GM23338 (cell line): ENCODE measurements around the gene TARS3. TPM values are rescaled to one million over a fixed set of nuclear protein-coding genes. Genes with fewer than 3 reads are reported as not detected.
A peak's percentile ranks its signal among the peaks of the same experiment; 100 is the strongest.

Experiments
- ATAC-seq: fragments of 200-7000 bp; cut with Tn5 transposase; 3 replicates; pipeline ENCODE4 v1.9.1; 2020
- DNase-seq: peaks from one replicate; pipeline ENCODE4 v3.0.0-alpha.2; 2015; ENCODE audit warnings: low spot score
- H2AFZ ChIP-seq: fragments of 200-600 bp; sonication (generic); 2 replicates; pipeline ENCODE4 v1.8.0; 2016; ENCODE audit warnings: antibody characterized with exemption, mild to moderate bottlenecking, moderate library complexity
- H3F3A ChIP-seq: fragments of 200-600 bp; sonication (generic); replicated peaks from 2 replicates; pipeline ENCODE4 v1.8.0; 2017; ENCODE audit warnings: antibody characterized with exemption, mixed run types, low read depth
- H3K27ac ChIP-seq: fragments of 200-600 bp; sonication (generic); 2 replicates; pipeline ENCODE4 v1.6.1; 2016; ENCODE audit warnings: low read depth
- H3K27me3 ChIP-seq: fragments of 200-600 bp; sonication (generic); 2 replicates; pipeline ENCODE4 v1.8.0; 2016; ENCODE audit warnings: mild to moderate bottlenecking, mixed run types, moderate library complexity; ENCODE audit not compliant: insufficient read depth
- H3K36me3 ChIP-seq: fragments of 200-600 bp; sonication (generic); 2 replicates; pipeline ENCODE4 v1.8.0; 2016; ENCODE audit warnings: mild to moderate bottlenecking; ENCODE audit not compliant: insufficient read depth
- H3K4me1 ChIP-seq: fragments of 200-600 bp; sonication (generic); 2 replicates; pipeline ENCODE4 v1.8.0; 2016; ENCODE audit warnings: mild to moderate bottlenecking, moderate library complexity; ENCODE audit not compliant: insufficient read depth
- H3K4me2 ChIP-seq: fragments of 200-600 bp; sonication (generic); 2 replicates; pipeline ENCODE4 v1.7.1; 2017; ENCODE audit warnings: mixed run types
- H3K4me3 ChIP-seq: fragments of 200-600 bp; sonication (generic); 2 replicates; pipeline ENCODE4 v1.6.1; 2016; ENCODE audit warnings: mixed run types
- H3K79me2 ChIP-seq: fragments of 200-600 bp; sonication (generic); replicated peaks from 2 replicates; pipeline ENCODE4 v1.8.0; 2017; ENCODE audit warnings: mild to moderate bottlenecking; ENCODE audit not compliant: insufficient read depth
- H3K9me2 ChIP-seq: fragments of 200-600 bp; sonication (generic); 2 replicates; pipeline ENCODE4 v1.8.0; 2017; ENCODE audit not compliant: insufficient read depth
- H4K20me1 ChIP-seq: fragments of 200-600 bp; sonication (generic); replicated peaks from 2 replicates; pipeline ENCODE4 v1.8.0; 2017; ENCODE audit warnings: mild to moderate bottlenecking; ENCODE audit not compliant: insufficient read depth
- H3K27ac Mint-ChIP-seq: 2 replicates; pipeline ENCODE4 v1.8.0; 2020; ENCODE audit warnings: inconsistent platforms, mild to moderate bottlenecking, moderate library complexity, mixed read lengths
- H3K27me3 Mint-ChIP-seq: 3 replicates; pipeline ENCODE4 v1.8.0; 2022; ENCODE audit warnings: low read depth, mild to moderate bottlenecking, moderate library complexity, mixed read lengths, inconsistent platforms; ENCODE audit not compliant: insufficient read depth, poor library complexity
- H3K36me3 Mint-ChIP-seq: 3 replicates; pipeline ENCODE4 v1.8.0; 2021; ENCODE audit warnings: low read depth, mild to moderate bottlenecking, inconsistent platforms, moderate library complexity, mixed read lengths
- H3K4me1 Mint-ChIP-seq: 3 replicates; pipeline ENCODE4 v1.8.0; 2020; ENCODE audit warnings: mild to moderate bottlenecking, inconsistent platforms, mixed read lengths
- H3K4me3 Mint-ChIP-seq: 3 replicates; pipeline ENCODE4 v1.8.0; 2021; ENCODE audit warnings: moderate library complexity, mild to moderate bottlenecking, inconsistent platforms, mixed read lengths
- H3K9me3 Mint-ChIP-seq: 3 replicates; pipeline ENCODE4 v1.8.0; 2020; ENCODE audit warnings: moderate library complexity, mild to moderate bottlenecking, inconsistent platforms, mixed read lengths
- CREB1 ChIP-seq: fragments of 250-450 bp; sonication (Bioruptor Pico); IDR thresholded peaks from 2 replicates; pipeline ENCODE4 v1.5.0; 2020; ENCODE audit warnings: low read depth, mild to moderate bottlenecking, moderate library complexity
- CTCF ChIP-seq, 2 experiments: fragments of 200-600 bp in 1 of 2; sonication (generic) in 1 of 2; conservative IDR thresholded peaks; 2 replicates each; pipeline versions ENCODE4 v1.5.1 to v1.6.1; 2016 to 2017; ENCODE audit warnings: antibody characterized with exemption in 2 of 2, low read depth in 2 of 2, mild to moderate bottlenecking in 2 of 2, moderate library complexity in 1 of 2
- ETS1 ChIP-seq: IDR thresholded peaks from 2 replicates; pipeline ENCODE4 v1.6.1; 2016; ENCODE audit warnings: antibody characterized with exemption
- EZH2phosphoT487 ChIP-seq: fragments of 200-600 bp; sonication (generic); IDR thresholded peaks from one replicate; pipeline ENCODE4 v1.8.1; 2018; ENCODE audit warnings: antibody characterized with exemption; ENCODE audit not compliant: unreplicated experiment
- NANOG ChIP-seq: IDR thresholded peaks from 2 replicates; pipeline ENCODE4 v1.6.1; 2016; ENCODE audit warnings: antibody characterized with exemption, borderline replicate concordance
- POLR2AphosphoS5 ChIP-seq: IDR thresholded peaks from 2 replicates; pipeline ENCODE4 v1.6.1; 2016; ENCODE audit warnings: antibody characterized with exemption, low read depth
- REST ChIP-seq: IDR thresholded peaks from one replicate; pipeline ENCODE4 v1.6.1; 2018; ENCODE audit warnings: antibody characterized with exemption; ENCODE audit not compliant: unreplicated experiment
- STAT1 ChIP-seq: IDR thresholded peaks from one replicate; pipeline ENCODE4 v1.6.1; 2016; ENCODE audit warnings: antibody characterized with exemption; ENCODE audit not compliant: unreplicated experiment
- ZNF114 ChIP-seq: fragments of 250-450 bp; sonication (Bioruptor Pico); IDR thresholded peaks from 2 replicates; pipeline ENCODE4 v1.5.0; 2020; ENCODE audit warnings: mild to moderate bottlenecking, moderate library complexity
- ZNF331 ChIP-seq: fragments of 250-450 bp; sonication (Bioruptor Pico); IDR thresholded peaks from 2 replicates; pipeline ENCODE4 v1.5.0; 2020; ENCODE audit warnings: low read depth, mild to moderate bottlenecking, moderate library complexity
- polyA plus RNA-seq: library from polyadenylated mRNA; unstranded; fragments of >200 nt; fragmentation: Nextera tagmentation; extraction: Ambion mirVana; gene quantifications from 2 replicates; pipeline ENCODE4 v1.2.1, GENCODE V29; 2016
- total RNA-seq: library from RNA; depleted of rRNA; stranded (reverse); fragments of >200 nt; shearing (Covaris generic); gene quantifications from 2 replicates; pipeline ENCODE4 v1.2.3, GENCODE V29; 2014

TARS3 gene
- total and polyA plus RNA-seq, 2 experiments from 2014 or later: 13.0 to 15.4 TPM

GRCh38 chr15:101692801-101693598, 31.3 kb downstream of the TARS3 start:
- Histone ChIP-seq H3K36me3 (peaks cover 12% of the 10 kb centered on the region; the same call in 1 of the 2 replicates), H3K4me2 (no peak overlapping the region), H3K4me1 (no peaks in the 10 kb centered on the region; the same call in 1 of the 2 replicates), H3F3A (no peaks in the 10 kb centered on the region), H3K9me2 (0 out of 2 replicates have a peak, but pooled peaks cover 6% of the 10 kb centered on the region), H4K20me1 (no peaks in the 10 kb centered on the region), H2AFZ (no peak overlapping the region), H3K27ac (no peak overlapping the region), H3K4me3 (no peak overlapping the region), H3K79me2 (no peaks in the 10 kb centered on the region), H3K27me3 (no peaks in the 10 kb centered on the region)
- no peak for DNase-seq
- TF ChIP-seq STAT1: no peak
- no peak for TF ChIP-seq CREB1
- Mint-ChIP-seq H3K27me3 (no peaks in the 10 kb centered on the region), H3K36me3 (peaks cover 22% of the 10 kb centered on the region), H3K27ac (peak overlapping the region; percentile 72; the same call in 1 of the 2 replicates), H3K4me1 (peaks cover 11% of the 10 kb centered on the region; the same call in 2 of the 3 replicates), H3K9me3 (no peaks in the 10 kb centered on the region), H3K4me3 (no peak overlapping the region)
- ATAC-seq: no peak

- Mint-ChIP-seq H3K9me3 (no peaks in the 10 kb centered on the region), H3K27me3 (no peaks in the 10 kb centered on the region), H3K4me1 (peaks cover 11% of the 10 kb centered on the region; the same call in 2 of the 3 replicates), H3K27ac (no peak overlapping the region), H3K4me3 (no peak overlapping the region), H3K36me3 (peaks cover 5% of the 10 kb centered on the region; the same call in 1 of the 3 replicates)
- no peak overlapping the region for H3K4me2 ChIP-seq
- no peaks in the 10 kb centered on the region for H3K79me2 ChIP-seq
- no peaks in the 10 kb centered on the region for H3K27me3 ChIP-seq
- DNase-seq (no peak), ATAC-seq (no peak)
- H2AFZ ChIP-seq: no peak overlapping the region
- no peak overlapping the region for H3K4me3 ChIP-seq
- no peaks in the 10 kb centered on the region for H4K20me1 ChIP-seq
- 0 out of 2 replicates have a peak, but pooled peaks cover 6% of the 10 kb centered on the region for H3K9me2 ChIP-seq
- H3F3A ChIP-seq: no peaks in the 10 kb centered on the region
- TF ChIP-seq NANOG (no peak), ZNF331 (no peak), POLR2AphosphoS5 (no peak), REST (no peak)
- 0 out of 2 replicates have a peak, but pooled peaks cover 4% of the 10 kb centered on the region for H3K36me3 ChIP-seq
- no peak overlapping the region for H3K27ac ChIP-seq
- no peaks in the 10 kb centered on the region; the same call in 1 of the 2 replicates for H3K4me1 ChIP-seq
Measured at GRCh38 chr15:101689901-101690300, 34.4 kb downstream of the TARS3 start.

GRCh38 chr15:101686718-101687117, 37.6 kb downstream of the TARS3 start:
- H3K4me3 ChIP-seq: no peak overlapping the region
- no peak overlapping the region for H3K27ac ChIP-seq
- H3K4me2 ChIP-seq: no peak overlapping the region
- ATAC-seq (no peak), DNase-seq (no peak)
- no peaks in the 10 kb centered on the region for H3K36me3 ChIP-seq
- Mint-ChIP-seq H3K9me3 (no peaks in the 10 kb centered on the region), H3K36me3 (no peaks in the 10 kb centered on the region), H3K27ac (no peak overlapping the region), H3K4me3 (no peak overlapping the region), H3K27me3 (no peaks in the 10 kb centered on the region), H3K4me1 (no peaks in the 10 kb centered on the region)
- H3K79me2 ChIP-seq: no peaks in the 10 kb centered on the region
- no peaks in the 10 kb centered on the region for H3K4me1 ChIP-seq
- H3F3A ChIP-seq: no peaks in the 10 kb centered on the region
- TF ChIP-seq ETS1: no peak
- no peak for TF ChIP-seq POLR2AphosphoS5
- no peak for TF ChIP-seq ZNF114 (CRISPR knock-in tag)
- no peak for TF ChIP-seq ZNF331
- no peak for TF ChIP-seq CREB1
- no peak for TF ChIP-seq CTCF (conservative IDR thresholded peaks at IDR 0.05; ENCODE audit: low read depth in 2 of 2)
- TF ChIP-seq EZH2phosphoT487: no peak
- no peak overlapping the region for H2AFZ ChIP-seq
- H3K9me2 ChIP-seq: no peaks in the 10 kb centered on the region
- no peaks in the 10 kb centered on the region for H3K27me3 ChIP-seq
- no peaks in the 10 kb centered on the region for H4K20me1 ChIP-seq
